Trophoblast cell (in vitro differentiated cells and primary cell): Measurements from ENCODE around the gene PALLD.
"Not testable (repeated sequence)": the region's sequence is repeated elsewhere in the genome, so short reads cannot be mapped to it uniquely, and the experiment has no call there.

Source experiments
- DNase-seq, 2 donors: peaks; one replicate each; pipeline ENCODE4 v3.0.0-alpha.2; 2016
- H2AFZ ChIP-seq: 2 replicates; pipeline ENCODE4 v1.6.1; 2013; ENCODE audit warnings: low read length, moderate library complexity, mild to moderate bottlenecking; ENCODE audit not compliant: insufficient read depth, poor library complexity
- H2AK5ac ChIP-seq: 2 replicates; pipeline ENCODE4 v1.6.1; 2013; ENCODE audit warnings: mild to moderate bottlenecking, low read length
- H2BK120ac ChIP-seq: 2 replicates; pipeline ENCODE4 v1.6.1; 2013; ENCODE audit warnings: low read length, mild to moderate bottlenecking, moderate library complexity; ENCODE audit not compliant: insufficient read depth, poor library complexity
- H2BK12ac ChIP-seq: 2 replicates; pipeline ENCODE4 v1.6.1; 2013; ENCODE audit warnings: mild to moderate bottlenecking, low read length, moderate library complexity
- H2BK5ac ChIP-seq: 2 replicates; pipeline ENCODE4 v1.6.1; 2013; ENCODE audit warnings: low read length, low read depth, moderate library complexity, mild to moderate bottlenecking; ENCODE audit not compliant: poor library complexity
- H3K14ac ChIP-seq: 2 replicates; pipeline ENCODE4 v1.6.1; 2013; ENCODE audit warnings: mild to moderate bottlenecking, low read length
- H3K18ac ChIP-seq: 2 replicates; pipeline ENCODE4 v1.6.1; 2013; ENCODE audit warnings: mild to moderate bottlenecking, low read length
- H3K23ac ChIP-seq: 2 replicates; pipeline ENCODE4 v1.6.1; 2013; ENCODE audit warnings: low read length
- H3K27ac ChIP-seq: 2 replicates; pipeline ENCODE4 v1.5.1; 2013; ENCODE audit warnings: low read depth, mild to moderate bottlenecking, inconsistent platforms, low read length, moderate library complexity
- H3K27me3 ChIP-seq: 2 replicates; pipeline ENCODE4 v1.6.1; 2013; ENCODE audit warnings: inconsistent platforms, mild to moderate bottlenecking, low read length, moderate library complexity; ENCODE audit not compliant: insufficient read depth
- H3K36me3 ChIP-seq, 2 experiments: 1 replicate in 1 of 2; 2 replicates in 1 of 2; pipeline ENCODE4 v1.6.1; 2013; ENCODE audit warnings: low read length in 2 of 2, mild to moderate bottlenecking in 2 of 2, moderate library complexity in 1 of 2; ENCODE audit not compliant: insufficient read depth in 2 of 2, control insufficient read depth in 1 of 2
- H3K4ac ChIP-seq: 2 replicates; pipeline ENCODE4 v1.6.1; 2013; ENCODE audit warnings: low read depth, mild to moderate bottlenecking, low read length, moderate library complexity
- H3K4me1 ChIP-seq, 2 experiments: 1 replicate in 1 of 2; 2 replicates in 1 of 2; pipeline ENCODE4 v1.6.1; 2013; ENCODE audit warnings: low read length in 2 of 2, mild to moderate bottlenecking in 2 of 2, moderate library complexity in 1 of 2; ENCODE audit not compliant: insufficient read depth in 2 of 2, control insufficient read depth in 1 of 2
- H3K4me2 ChIP-seq: 2 replicates; pipeline ENCODE4 v1.6.1; 2013; ENCODE audit warnings: inconsistent platforms, mild to moderate bottlenecking, low read length, moderate library complexity
- H3K4me3 ChIP-seq: 2 replicates; pipeline ENCODE4 v1.5.1; 2013; ENCODE audit warnings: mild to moderate bottlenecking, low read depth, low read length, inconsistent platforms
- H3K79me1 ChIP-seq: one replicate; pipeline ENCODE4 v1.6.1; 2013; ENCODE audit warnings: low read length
- H3K79me2 ChIP-seq: 2 replicates; pipeline ENCODE4 v1.6.1; 2013; ENCODE audit warnings: low read length, mild to moderate bottlenecking; ENCODE audit not compliant: control insufficient read depth, insufficient read depth, poor library complexity
- H3K9ac ChIP-seq: 2 replicates; pipeline ENCODE4 v1.6.1; 2013; ENCODE audit warnings: mild to moderate bottlenecking, low read length
- H3K9me3 ChIP-seq: 2 replicates; pipeline ENCODE4 v1.6.1; 2013; ENCODE audit warnings: low read depth, mild to moderate bottlenecking, control low read depth, inconsistent platforms, low read length; ENCODE audit not compliant: insufficient read depth
- H4K12ac ChIP-seq: 2 replicates; pipeline ENCODE4 v1.6.1; 2013; ENCODE audit warnings: low read depth, mild to moderate bottlenecking, low read length, moderate library complexity
- H4K8ac ChIP-seq: 2 replicates; pipeline ENCODE4 v1.6.1; 2013; ENCODE audit warnings: low read depth, mild to moderate bottlenecking, low read length, moderate library complexity
- H4K91ac ChIP-seq: one replicate; pipeline ENCODE4 v1.6.1; 2013; ENCODE audit warnings: low read depth, mild to moderate bottlenecking, low read length, moderate library complexity
- WGBS: extraction: QIAGEN DNeasy Blood & Tissue Kit; methylation state at CpG from one replicate; pipeline ENCODE4 v1.1.7; 2013; ENCODE audit warnings: missing lambda C conversion rate; ENCODE audit not compliant: insufficient read length, insufficient coverage; ENCODE audit errors: extremely low coverage; 5-methylcytosine and 5-hydroxymethylcytosine counted together

Gene PALLD

GRCh38 chr4:168725930-168726329 lies 229.1 kb downstream of the PALLD start:
- WGBS, result no CpG with 5 or more reads among the region's 1 CpG
- Histone ChIP-seq H4K8ac (no peak overlapping the region), H2BK5ac (no peak overlapping the region), H4K91ac (no peak overlapping the region), H3K4me3 (no peak overlapping the region), H3K4ac (no peak overlapping the region), H3K9ac (no peak overlapping the region), H2AK5ac (no peak overlapping the region), H3K9me3 (no peaks in the 10 kb centered on the region), H3K23ac (no peak overlapping the region), H4K12ac (no peak overlapping the region), H2AFZ (no peak overlapping the region), H3K27me3 (no peaks in the 10 kb centered on the region), H3K79me1 (no peaks in the 10 kb centered on the region), H3K18ac (no peak overlapping the region), H3K27ac (no peak overlapping the region), H3K36me3 (peaks cover 0 to 3% of the 10 kb centered on the region in 2 experiments), H3K4me1 (peaks cover 0 to 5% of the 10 kb centered on the region in 2 experiments), H2BK12ac (no peak overlapping the region), H3K14ac (no peak overlapping the region), H3K79me2 (no peaks in the 10 kb centered on the region), H3K4me2 (no peak overlapping the region), H2BK120ac (no peak overlapping the region)
- no peak for DNase-seq

GRCh38 chr4:168727181-168727580 lies 230.3 kb downstream of the PALLD start:
- H3K4me1 ChIP-seq, H3K79me1 ChIP-seq: not testable (repeated sequence)

GRCh38 chr4:168731006-168731636 lies 234.3 kb downstream of the PALLD start:
- no peak overlapping the region for H4K91ac ChIP-seq
- peaks cover 8 to 13% of the 10 kb centered on the region in 2 experiments for H3K4me1 ChIP-seq
- H3K79me1 ChIP-seq, result peaks cover 5% of the 10 kb centered on the region
- H4K8ac ChIP-seq, result no peak overlapping the region
- no peak overlapping the region for H2AFZ ChIP-seq
- no peak overlapping the region for H3K23ac ChIP-seq
- H3K27me3 ChIP-seq, result no peaks in the 10 kb centered on the region
- H3K4me3 ChIP-seq, result no peak overlapping the region
- H3K79me2 ChIP-seq, result no peaks in the 10 kb centered on the region
- no CpG with 5 or more reads among the region's 6 CpGs for WGBS
- no peak overlapping the region for H2BK5ac ChIP-seq
- H3K18ac ChIP-seq, result no peak overlapping the region
- DNase-seq, result no peak
- H3K36me3 ChIP-seq, result no peaks in the 10 kb centered on the region
- no peak overlapping the region for H2BK120ac ChIP-seq
- H3K27ac ChIP-seq, result peak overlapping the region; percentile 25
- no peak overlapping the region for H3K4me2 ChIP-seq
- H3K9me3 ChIP-seq, result no peaks in the 10 kb centered on the region
- no peak overlapping the region for H2AK5ac ChIP-seq
- H4K12ac ChIP-seq, result no peak overlapping the region
- no peak overlapping the region for H2BK12ac ChIP-seq
- H3K14ac ChIP-seq, result no peak overlapping the region
- H3K4ac ChIP-seq, result no peak overlapping the region
- no peak overlapping the region for H3K9ac ChIP-seq

More at GRCh38 chr4:168727181-168727580, 230.3 kb downstream of the PALLD start:
- H3K9me3 ChIP-seq, H3K27me3 ChIP-seq, H2AK5ac ChIP-seq, H2BK12ac ChIP-seq, H3K4me3 ChIP-seq, H4K8ac ChIP-seq, H4K12ac ChIP-seq, H3K79me2 ChIP-seq, H3K36me3 ChIP-seq, H2AFZ ChIP-seq, H3K18ac ChIP-seq, H2BK120ac ChIP-seq, H4K91ac ChIP-seq, H3K4ac ChIP-seq, H3K14ac ChIP-seq, DNase-seq, H3K23ac ChIP-seq, H3K4me2 ChIP-seq, H2BK5ac ChIP-seq, H3K27ac ChIP-seq, H3K9ac ChIP-seq: not testable (repeated sequence)

- WGBS, result no CpG with 5 or more reads among the region's 6 CpGs
- H3K27me3 ChIP-seq, result no peaks in the 10 kb centered on the region
- H2BK120ac ChIP-seq, result no peak overlapping the region
- no peak overlapping the region for H2AFZ ChIP-seq
- no peaks in the 10 kb centered on the region for H3K9me3 ChIP-seq
- no peak overlapping the region for H3K4me2 ChIP-seq
- H3K79me1 ChIP-seq, result peaks cover 9% of the 10 kb centered on the region
- DNase-seq, result no peak
- no peak overlapping the region for H2BK12ac ChIP-seq
- H3K4ac ChIP-seq, result no peak overlapping the region
- H3K9ac ChIP-seq, result no peak overlapping the region
- no peak overlapping the region for H4K12ac ChIP-seq
- H3K27ac ChIP-seq, result no peak overlapping the region
- no peak overlapping the region for H2AK5ac ChIP-seq
- peaks cover 13 to 19% of the 10 kb centered on the region in 2 experiments for H3K4me1 ChIP-seq
- no peak overlapping the region for H3K18ac ChIP-seq
- H2BK5ac ChIP-seq, result no peak overlapping the region
- no peaks in the 10 kb centered on the region for H3K36me3 ChIP-seq
- H3K23ac ChIP-seq, result no peak overlapping the region
- H3K14ac ChIP-seq, result no peak overlapping the region
- H3K79me2 ChIP-seq, result no peaks in the 10 kb centered on the region
- H4K91ac ChIP-seq, result no peak overlapping the region
- no peak overlapping the region for H4K8ac ChIP-seq
- no peak overlapping the region for H3K4me3 ChIP-seq
Measured at GRCh38 chr4:168731706-168732414, 235.0 kb downstream of the PALLD start.
